WI38 (cell line): ENCODE results near the gene DCC.

ENCODE experiments used
- H3K4me3 ChIP-seq: 2 replicates; pipeline ENCODE4 v1.5.1; 2011; ENCODE audit warnings: low read depth, mild to moderate bottlenecking, control low read depth, low read length
- TF ChIP-seq, protein P1 (sequence below): IDR thresholded peaks from 2 replicates; pipeline ENCODE4 v1.5.1; 2012; ENCODE audit warnings: low read depth, mild to moderate bottlenecking, control low read depth, low read length

Gene DCC

DNA sequence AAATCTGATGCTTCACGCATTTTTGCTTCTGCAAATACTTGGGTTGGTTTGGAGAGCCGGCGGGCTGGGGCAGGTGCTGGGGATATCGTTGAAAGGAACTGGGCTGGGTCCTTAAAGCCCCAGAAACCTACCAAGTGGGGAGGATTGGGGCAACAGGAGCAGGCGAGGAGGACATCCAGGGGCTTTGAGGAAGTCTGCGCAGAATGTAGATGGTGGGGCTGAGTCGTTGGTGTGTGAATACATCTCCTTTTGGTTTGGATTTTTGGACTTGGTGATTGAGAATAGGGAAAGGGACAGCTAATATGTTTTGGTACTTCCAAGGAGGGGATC lies 1.1 kb downstream of the DCC start:
- H3K4me3 ChIP-seq = no peak overlapping the region

DNA sequence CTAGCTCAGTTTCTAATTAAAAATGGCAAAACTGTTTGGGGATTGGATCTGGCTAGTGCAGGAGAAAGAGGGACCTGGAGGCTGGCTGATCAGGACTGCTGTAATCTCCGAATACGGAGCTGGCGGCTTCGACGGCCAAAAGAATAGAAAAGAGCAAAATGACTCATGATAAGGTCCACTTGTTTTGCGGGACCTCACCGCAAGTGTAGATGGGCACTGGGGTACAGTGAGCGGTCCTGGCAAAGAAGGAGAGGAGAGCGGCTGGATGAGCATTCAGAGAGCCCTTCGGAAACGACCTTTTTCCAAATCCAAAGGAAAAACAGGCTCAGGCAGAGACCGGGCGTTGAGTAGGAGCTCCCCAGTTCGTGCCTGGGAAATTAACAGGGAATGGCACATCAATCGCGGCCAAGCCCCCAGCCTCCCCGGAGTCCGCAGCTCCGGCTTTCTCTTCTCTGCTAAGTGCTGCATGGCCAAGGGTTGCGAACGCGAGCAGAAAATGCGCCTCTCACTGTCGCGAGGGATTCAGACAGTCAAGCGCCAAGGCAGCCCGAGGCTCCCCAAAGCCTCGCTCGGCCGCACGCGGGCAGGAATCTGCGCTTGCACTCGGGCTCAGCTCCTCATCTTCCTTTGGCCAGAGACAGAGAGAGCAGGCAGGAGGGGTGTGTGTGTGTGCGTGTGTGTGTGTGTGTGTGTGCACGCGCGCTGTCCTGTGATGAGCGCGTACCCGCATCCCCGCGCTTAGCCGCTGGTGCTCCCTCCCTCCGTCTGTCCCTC lies 1.8 kb downstream of the DCC start:
- no peak overlapping the region for H3K4me3 ChIP-seq
- TF ChIP-seq, protein P1, sequence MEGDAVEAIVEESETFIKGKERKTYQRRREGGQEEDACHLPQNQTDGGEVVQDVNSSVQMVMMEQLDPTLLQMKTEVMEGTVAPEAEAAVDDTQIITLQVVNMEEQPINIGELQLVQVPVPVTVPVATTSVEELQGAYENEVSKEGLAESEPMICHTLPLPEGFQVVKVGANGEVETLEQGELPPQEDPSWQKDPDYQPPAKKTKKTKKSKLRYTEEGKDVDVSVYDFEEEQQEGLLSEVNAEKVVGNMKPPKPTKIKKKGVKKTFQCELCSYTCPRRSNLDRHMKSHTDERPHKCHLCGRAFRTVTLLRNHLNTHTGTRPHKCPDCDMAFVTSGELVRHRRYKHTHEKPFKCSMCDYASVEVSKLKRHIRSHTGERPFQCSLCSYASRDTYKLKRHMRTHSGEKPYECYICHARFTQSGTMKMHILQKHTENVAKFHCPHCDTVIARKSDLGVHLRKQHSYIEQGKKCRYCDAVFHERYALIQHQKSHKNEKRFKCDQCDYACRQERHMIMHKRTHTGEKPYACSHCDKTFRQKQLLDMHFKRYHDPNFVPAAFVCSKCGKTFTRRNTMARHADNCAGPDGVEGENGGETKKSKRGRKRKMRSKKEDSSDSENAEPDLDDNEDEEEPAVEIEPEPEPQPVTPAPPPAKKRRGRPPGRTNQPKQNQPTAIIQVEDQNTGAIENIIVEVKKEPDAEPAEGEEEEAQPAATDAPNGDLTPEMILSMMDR = no peak

More for the DNA sequence above, 1.1 kb downstream of the DCC start:
- TF ChIP-seq, protein P1 = no peak

DNA sequence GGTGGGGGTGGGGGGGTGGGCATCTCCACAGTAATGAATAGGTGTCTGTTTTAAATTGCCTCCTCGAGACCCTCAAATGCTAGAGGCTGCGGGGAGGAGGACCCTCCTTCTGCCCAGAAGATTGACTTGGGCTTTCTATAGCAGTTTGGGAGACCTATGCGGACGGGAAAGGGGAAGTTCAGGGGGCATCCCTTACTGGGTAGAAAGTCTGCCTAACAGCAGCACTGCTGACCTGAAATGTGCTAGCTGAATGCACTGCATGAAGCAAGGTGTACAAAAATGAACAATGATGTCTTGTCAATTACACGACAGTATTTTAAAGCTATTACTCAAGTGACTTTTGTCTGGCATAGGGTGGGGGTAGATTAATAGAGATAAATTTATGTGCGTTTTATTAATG lies 2.5 kb downstream of the DCC start:
- H3K4me3 ChIP-seq = no peak overlapping the region
- TF ChIP-seq, protein P1 = no peak

DNA sequence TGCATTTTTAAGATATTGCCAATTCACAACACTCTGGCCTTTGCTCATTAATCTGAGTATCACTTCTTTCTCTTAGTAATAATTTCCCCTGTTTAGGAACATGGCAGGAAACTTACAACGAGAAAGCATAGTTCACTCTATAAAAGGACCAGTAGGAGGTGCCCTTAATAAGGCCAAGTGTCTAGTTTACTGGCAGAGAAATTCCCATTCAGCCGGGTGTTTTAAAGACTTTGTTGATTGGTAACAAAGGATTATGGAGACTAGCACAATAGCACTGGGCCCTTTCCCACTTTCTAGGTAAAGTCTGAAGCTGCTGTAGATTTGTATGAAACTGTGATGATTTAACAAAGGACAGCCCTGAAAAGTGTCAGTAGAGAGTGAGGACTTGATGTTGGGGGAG lies 3.1 kb downstream of the DCC start:
- TF ChIP-seq, protein P1 = no peak
- H3K4me3 ChIP-seq = no peak overlapping the region

DNA sequence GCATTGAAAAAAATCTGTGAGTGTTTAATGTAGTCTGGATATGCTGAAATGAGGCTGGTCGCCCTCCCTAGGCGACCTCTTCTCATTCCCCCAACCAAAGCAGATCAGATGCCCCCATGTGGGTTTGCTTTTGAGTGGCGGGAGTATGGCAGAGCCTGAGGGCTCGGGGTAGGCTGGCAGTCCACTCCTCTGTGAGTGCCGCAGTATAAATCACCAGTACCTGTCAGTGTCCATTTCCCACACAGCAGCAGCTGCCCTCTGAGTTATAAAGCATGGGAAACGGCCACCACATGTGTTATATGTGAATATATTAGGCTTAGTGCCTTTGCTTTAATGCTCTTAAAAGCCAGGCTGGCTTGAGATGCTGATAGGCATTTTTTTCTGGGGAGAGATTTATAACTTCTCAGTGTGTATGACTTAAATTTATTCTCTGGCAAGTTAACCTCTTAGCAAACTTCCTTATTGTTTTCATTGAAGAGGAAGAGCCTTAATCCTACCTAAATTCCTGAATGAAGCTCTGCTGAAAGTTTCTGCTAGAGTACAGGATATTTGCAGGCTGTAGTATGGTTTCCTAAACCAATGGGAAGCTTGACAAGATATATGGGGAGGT lies 3.8 kb downstream of the DCC start:
- no peak overlapping the region for H3K4me3 ChIP-seq
- TF ChIP-seq, protein P1 = no peak

DNA sequence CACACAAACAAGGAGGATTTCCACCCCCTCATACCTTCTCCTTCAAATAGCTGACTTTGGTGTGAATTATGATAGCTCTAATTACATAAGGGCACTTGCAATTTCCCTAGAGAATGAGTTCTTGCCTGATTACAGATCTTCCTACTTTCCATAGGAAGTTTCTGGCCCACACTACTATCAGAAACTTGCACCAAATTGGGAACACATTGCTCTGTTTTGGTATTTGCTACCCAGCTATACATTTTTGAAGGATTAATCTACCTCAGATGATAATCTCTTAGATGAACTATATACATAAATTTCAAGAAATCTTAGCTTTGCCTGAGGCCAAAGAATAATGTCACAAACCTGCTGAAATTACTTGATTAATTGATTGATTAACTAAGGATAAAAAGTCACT lies 4.9 kb downstream of the DCC start:
- TF ChIP-seq, protein P1 = no peak

DNA sequence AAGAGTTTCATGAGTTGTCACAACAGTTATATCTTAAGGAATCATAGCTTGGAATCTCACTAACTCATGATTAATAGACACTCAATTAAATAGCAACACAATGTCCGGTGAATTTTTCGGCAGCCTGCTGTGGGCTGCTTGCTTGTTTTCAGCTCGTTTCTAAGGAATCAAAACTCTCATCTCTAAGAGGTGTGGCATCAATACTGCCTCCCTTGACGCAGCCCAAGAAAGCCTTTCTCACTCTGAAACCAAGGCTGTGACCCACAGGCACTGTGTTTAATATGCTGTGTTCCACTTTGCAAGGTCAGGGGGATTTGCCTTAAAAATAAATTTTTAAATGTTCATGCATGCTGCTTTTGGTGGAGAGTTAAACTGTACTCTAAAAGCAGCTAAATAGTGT lies 5.4 kb downstream of the DCC start:
- TF ChIP-seq, protein P1 = no peak

More for the DNA sequence above, 4.9 kb downstream of the DCC start:
- H3K4me3 ChIP-seq = no peak overlapping the region

More for the DNA sequence above, 5.4 kb downstream of the DCC start:
- no peak overlapping the region for H3K4me3 ChIP-seq
